Keratinocyte (primary cell): ENCODE results near the gene HHIP. TPM values are rescaled to one million over a fixed set of nuclear protein-coding genes. Genes with fewer than 3 reads are reported as not detected.

Experiments used
- DNase-seq: peaks from one replicate; pipeline ENCODE4 v3.0.0-alpha.2; 2011; ENCODE audit warnings: low read depth, missing footprints, low spot score
- FAIRE-seq: peaks from 2 replicates; lab custom pipeline; 2011; peaks lifted over from hg19 to GRCh38; lab: Jason Lieb, UNC
- H2AFZ ChIP-seq: 2 replicates; pipeline ENCODE4 v1.6.0; 2012; ENCODE audit warnings: low read length, control low read depth, inconsistent platforms; ENCODE audit not compliant: control insufficient read depth
- H3K27ac ChIP-seq: 2 replicates; pipeline ENCODE4 v1.5.1; 2011; ENCODE audit warnings: low read length; ENCODE audit not compliant: control insufficient read depth, insufficient read depth
- H3K27me3 ChIP-seq: 3 replicates; pipeline ENCODE4 v1.6.0; 2011; ENCODE audit warnings: low read length; ENCODE audit not compliant: control insufficient read depth, insufficient read depth; ENCODE audit errors: extremely low read depth
- H3K36me3 ChIP-seq, 2 experiments: 2 replicates in 1 of 2; 3 replicates in 1 of 2; pipeline ENCODE4 v1.5.1; 2011; ENCODE audit warnings: low read length in 2 of 2, mild to moderate bottlenecking in 1 of 2; ENCODE audit not compliant: control insufficient read depth in 2 of 2, insufficient read depth in 2 of 2; ENCODE audit errors: extremely low read depth in 1 of 2
- H3K4me1 ChIP-seq: 3 replicates; pipeline ENCODE4 v1.5.1; 2011; ENCODE audit warnings: low read length; ENCODE audit not compliant: control insufficient read depth, insufficient read depth; ENCODE audit errors: extremely low read depth
- H3K4me2 ChIP-seq: 3 replicates; pipeline ENCODE4 v1.6.0; 2011; ENCODE audit warnings: low read depth, low read length; ENCODE audit not compliant: control insufficient read depth, insufficient read depth; ENCODE audit errors: extremely low read depth
- H3K4me3 ChIP-seq, 3 experiments: fragments of 200-600 bp in 1 of 3; sonication (generic) in 1 of 3; 2 replicates in 2 of 3; 3 replicates in 1 of 3; pipeline ENCODE4 v1.5.1; 2011 to 2016; ENCODE audit warnings: low read length in 3 of 3, mild to moderate bottlenecking in 3 of 3, control low read depth in 2 of 3, inconsistent platforms in 1 of 3, low read depth in 1 of 3, mixed read lengths in 1 of 3, mixed run types in 1 of 3, moderate library complexity in 1 of 3; ENCODE audit not compliant: control insufficient read depth in 2 of 3, insufficient read depth in 2 of 3; ENCODE audit errors: extremely low read depth in 1 of 3
- H3K79me2 ChIP-seq: 2 replicates; pipeline ENCODE4 v1.6.0; 2012; ENCODE audit warnings: low read length; ENCODE audit not compliant: control insufficient read depth, insufficient read depth
- H3K9ac ChIP-seq: 3 replicates; pipeline ENCODE4 v1.6.0; 2011; ENCODE audit warnings: low read length; ENCODE audit not compliant: control insufficient read depth, insufficient read depth; ENCODE audit errors: extremely low read depth
- H3K9me1 ChIP-seq: 3 replicates; pipeline ENCODE4 v1.6.0; 2011; ENCODE audit warnings: low read length; ENCODE audit not compliant: control insufficient read depth, insufficient read depth; ENCODE audit errors: extremely low read depth
- H3K9me3 ChIP-seq: 2 replicates; pipeline ENCODE4 v1.5.1; 2012; ENCODE audit warnings: low read depth, low read length; ENCODE audit not compliant: control insufficient read depth
- H4K20me1 ChIP-seq: 3 replicates; pipeline ENCODE4 v1.6.0; 2011; ENCODE audit warnings: low read length; ENCODE audit not compliant: control insufficient read depth, insufficient read depth; ENCODE audit errors: extremely low read depth
- CTCF ChIP-seq, 3 experiments: IDR thresholded peaks in 1 of 3; conservative IDR thresholded peaks in 1 of 3; optimal IDR thresholded peaks in 1 of 3; 2 replicates in 2 of 3; 3 replicates in 1 of 3; pipeline versions ENCODE3 to v1.5.1; 2011; ENCODE audit warnings: low read length in 3 of 3, mild to moderate bottlenecking in 3 of 3, moderate library complexity in 2 of 3, control low read depth in 1 of 3, inconsistent platforms in 1 of 3; ENCODE audit not compliant: insufficient read depth in 2 of 3; ENCODE audit errors: extremely low read depth in 1 of 3
- EZH2 ChIP-seq: IDR thresholded peaks from one replicate; pipeline ENCODE4 v1.6.1; 2012; ENCODE audit warnings: inconsistent platforms, mild to moderate bottlenecking, low read length, moderate library complexity
- dilution Hi-C: fragments of 300-500 bp; cut with MboI; formaldehyde crosslinking; loops from one replicate; pipeline ENCODE4 v1.7.0; 2020; ENCODE audit warnings: low sequenced_read_pairs; ENCODE audit not compliant: extremely low pct_ligation_motif_present
- polyA plus RNA-seq, 5 experiments: library from polyadenylated mRNA; depleted of rRNA in 3 of 5; stranded (reverse) in 3 of 5; stranded (forward) in 1 of 5; unstranded in 1 of 5; fragments of >200 nt; gene quantifications; 1 replicate in 1 of 5; 2 replicates in 3 of 5; 3 replicates in 1 of 5; pipeline versions ENCODE4 v1.2.1 to v1.2.3, GENCODE V29; 2011 to 2012; ENCODE audit warnings: missing spikeins in 2 of 5, low read depth in 1 of 5, low replicate concordance in 1 of 5

The HHIP gene
- polyA plus RNA-seq, 1 donor (not counting 4 experiments of a cell fraction or from before 2014, with no cell fraction given), result 0.20 TPM

- no peak for TF ChIP-seq EZH2
- no peak for TF ChIP-seq CTCF (optimal IDR thresholded peaks at IDR 0.05 in 1 of 3, IDR thresholded peaks at IDR 0.05 in 1 of 3, conservative IDR thresholded peaks at IDR 0.05 in 1 of 3; ENCODE audit: extremely low read depth in 1 of 3, insufficient read depth in 2 of 3, low read length in 3 of 3)
- Histone ChIP-seq H2AFZ (no peak overlapping the region), H4K20me1 (no peaks in the 10 kb centered on the region), H3K4me2 (no peak overlapping the region), H3K27ac (no peak overlapping the region), H3K36me3 (no peaks in the 10 kb centered on the region), H3K9me1 (no peaks in the 10 kb centered on the region), H3K4me1 (no peaks in the 10 kb centered on the region), H3K9ac (no peak overlapping the region), H3K4me3 (no peak overlapping the region), H3K9me3 (no peaks in the 10 kb centered on the region), H3K27me3 (no peaks in the 10 kb centered on the region), H3K79me2 (no peaks in the 10 kb centered on the region)
- FAIRE-seq (no peak), DNase-seq (no peak)
- dilution Hi-C loops, result no loop called here
Measured at GRCh38 chr4:144689125-144689524, 43.2 kb downstream of the HHIP start.

- Histone ChIP-seq H2AFZ (peak overlapping the region; percentile 70), H3K27ac (no peak overlapping the region), H3K79me2 (no peaks in the 10 kb centered on the region), H3K9me3 (no peaks in the 10 kb centered on the region), H3K9me1 (no peaks in the 10 kb centered on the region), H3K27me3 (no peaks in the 10 kb centered on the region), H3K4me2 (peak overlapping the region; percentile 16), H4K20me1 (no peaks in the 10 kb centered on the region), H3K9ac (no peak overlapping the region), H3K4me3 (no peak overlapping the region), H3K4me1 (peaks cover 23% of the 10 kb centered on the region), H3K36me3 (no peaks in the 10 kb centered on the region)
- DNase-seq (no peak), FAIRE-seq (peak; percentile 57)
- TF ChIP-seq EZH2 (no peak), CTCF (optimal IDR thresholded peaks at IDR 0.05 in 1 of 3, IDR thresholded peaks at IDR 0.05 in 1 of 3, conservative IDR thresholded peaks at IDR 0.05 in 1 of 3; ENCODE audit: extremely low read depth in 1 of 3, insufficient read depth in 2 of 3, low read length in 3 of 3) (no peak)
- dilution Hi-C loops, result no loop called here
Measured at GRCh38 chr4:144695721-144696120, 49.8 kb downstream of the HHIP start.
